HepG2 (cell line): Measurements from ENCODE around the gene JAG1.

Experiments
- NFYB ChIP-seq: sonication (generic); formaldehyde crosslinking; IDR thresholded peaks from 2 replicates; pipeline ENCODE4 v1.4.0; 2020; ENCODE audit warnings: missing genetic modification reagents
- POLR2A ChIP-seq, 2 experiments: IDR thresholded peaks; 2 replicates each; pipeline ENCODE4 v1.6.1; 2011; ENCODE audit warnings: low read depth in 2 of 2, low read length in 2 of 2, mild to moderate bottlenecking in 1 of 2, moderate library complexity in 1 of 2; ENCODE audit not compliant: insufficient read depth in 1 of 2
- RXRA ChIP-seq: sonication (generic); formaldehyde crosslinking; IDR thresholded peaks from 2 replicates; pipeline ENCODE4 v1.5.1; 2020; ENCODE audit warnings: missing genetic modification reagents

DNA sequence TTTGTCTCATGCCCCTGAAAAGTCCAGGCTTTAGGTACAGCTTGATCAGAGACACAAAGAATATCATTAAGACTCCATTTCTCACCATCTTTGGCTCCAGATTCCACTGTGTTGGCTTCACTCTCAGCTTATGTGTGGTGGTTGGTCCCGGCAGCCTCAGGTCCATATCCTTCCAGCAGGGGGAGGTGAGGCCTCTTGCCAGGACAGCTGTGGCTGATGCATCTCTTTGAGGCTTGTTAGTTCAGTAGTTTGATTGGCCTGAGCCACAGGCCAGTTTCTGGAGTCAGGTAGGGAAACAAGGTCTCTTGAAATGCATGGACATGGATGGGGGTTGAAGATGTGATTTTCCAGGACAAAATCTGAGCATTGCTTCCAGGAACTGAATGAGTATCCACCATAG is 62.4 kb downstream of the JAG1 start:
- TF ChIP-seq POLR2A (IDR thresholded peaks at IDR 0.05; ENCODE audit: insufficient read depth in 1 of 2, low read depth in 2 of 2, low read length in 2 of 2) (no peak), NFYB (CRISPR knock-in tag) (no peak), RXRA (no peak)
